ENCODE data around the gene CTCF.
A peak's percentile ranks its signal among the peaks of the same experiment; 100 is the strongest.
"Not testable (repeated sequence)": the region's sequence is repeated elsewhere in the genome, so short reads cannot be mapped to it uniquely, and the experiment has no call there.

Gene CTCF

GRCh38 chr16:67562526-67562917 is at the start of gene CTCF:
Gene CTCF, plus strand, starts transcription at chr16:67562526. Its CDS starts 48,307 bp downstream, at chr16:67610833.
- no peak for DNase-seq

GRCh38 chr16:67513892-67514291 is 48.4 kb upstream of the CTCF start:
- not testable (repeated sequence) for DNase-seq

GRCh38 chr16:67514382-67514828 is 47.9 kb upstream of the CTCF start:
- DNase-seq: peak; percentile 41

- DNase-seq: no peak
Observed at GRCh38 chr16:67516296-67517154, 45.8 kb upstream of the CTCF start.

GRCh38 chr16:67517155-67517445 is 45.2 kb upstream of the CTCF start:
- DNase-seq: no peak

GRCh38 chr16:67517661-67518423 is 44.5 kb upstream of the CTCF start:
- no peak for DNase-seq

- DNase-seq: no peak
Observed at GRCh38 chr16:67518676-67519075, 43.6 kb upstream of the CTCF start.

- DNase-seq: no peak
Observed at GRCh38 chr16:67519242-67519641, 43.1 kb upstream of the CTCF start.

GRCh38 chr16:67521095-67521804 is 41.1 kb upstream of the CTCF start:
- peak; percentile 58 for DNase-seq

- DNase-seq: no peak
Observed at GRCh38 chr16:67525176-67525860, 37.0 kb upstream of the CTCF start.

GRCh38 chr16:67526149-67526791 is 36.1 kb upstream of the CTCF start:
- no peak for DNase-seq

- DNase-seq: no peak
Observed at GRCh38 chr16:67528222-67528869, 34.0 kb upstream of the CTCF start, which contains the start of gene RIPOR1. Gene RIPOR1, plus strand, starts transcription at chr16:67528829. Its CDS starts 9,618 bp downstream, at chr16:67538447.

- no peak for DNase-seq
Observed at GRCh38 chr16:67528870-67529581, 33.3 kb upstream of the CTCF start.

- DNase-seq: no peak
Observed at GRCh38 chr16:67529582-67530012, 32.7 kb upstream of the CTCF start.

- no peak for DNase-seq
Observed at GRCh38 chr16:67530013-67530939, 32.0 kb upstream of the CTCF start.

- DNase-seq: no peak
Observed at GRCh38 chr16:67531247-67531646, 31.1 kb upstream of the CTCF start.

GRCh38 chr16:67533024-67533560 is 29.2 kb upstream of the CTCF start:
- no peak for DNase-seq

- not testable (repeated sequence) for DNase-seq
Observed at GRCh38 chr16:67533987-67534386, 28.3 kb upstream of the CTCF start.

GRCh38 chr16:67534431-67534830 is 27.9 kb upstream of the CTCF start:
- DNase-seq: no peak

GRCh38 chr16:67535201-67535600 is 27.1 kb upstream of the CTCF start:
- DNase-seq: no peak
